ENCODE data around the gene GRAPL. TPM values are rescaled to one million over a fixed set of nuclear protein-coding genes. Genes with fewer than 3 reads are reported as not detected.
"Not testable (repeated sequence)": the region's sequence is repeated elsewhere in the genome, so short reads cannot be mapped to it uniquely, and the experiment has no call there.

Gene GRAPL
- polyA plus RNA-seq, 1 donor from 2014 or later: 10.1 TPM

- H3K4me1 Mint-ChIP-seq, H3K27ac Mint-ChIP-seq, H3K27me3 Mint-ChIP-seq, H3K9me3 Mint-ChIP-seq, H3K36me3 Mint-ChIP-seq, H3K4me3 Mint-ChIP-seq: not testable (repeated sequence)
Measured at GRCh38 chr17:19129500-19129899, 2.1 kb downstream of the GRAPL start.

GRCh38 chr17:19131108-19131507, 3.7 kb downstream of the GRAPL start:
- H3K27me3 Mint-ChIP-seq, H3K4me3 Mint-ChIP-seq, H3K27ac Mint-ChIP-seq, H3K36me3 Mint-ChIP-seq, H3K9me3 Mint-ChIP-seq, H3K4me1 Mint-ChIP-seq: not testable (repeated sequence)

- not testable (repeated sequence) for H3K36me3 Mint-ChIP-seq, H3K4me3 Mint-ChIP-seq, H3K27ac Mint-ChIP-seq, H3K4me1 Mint-ChIP-seq, H3K27me3 Mint-ChIP-seq, H3K9me3 Mint-ChIP-seq
Measured at GRCh38 chr17:19131772-19132171, 4.4 kb downstream of the GRAPL start.

GRCh38 chr17:19133793-19134192, 6.4 kb downstream of the GRAPL start:
- H3K4me3 Mint-ChIP-seq, H3K9me3 Mint-ChIP-seq, H3K4me1 Mint-ChIP-seq, H3K27ac Mint-ChIP-seq, H3K27me3 Mint-ChIP-seq, H3K36me3 Mint-ChIP-seq: not testable (repeated sequence)

- H3K27me3 Mint-ChIP-seq, H3K9me3 Mint-ChIP-seq, H3K27ac Mint-ChIP-seq, H3K4me1 Mint-ChIP-seq, H3K36me3 Mint-ChIP-seq, H3K4me3 Mint-ChIP-seq: not testable (repeated sequence)
Measured at GRCh38 chr17:19135391-19135790, 8.0 kb downstream of the GRAPL start.

GRCh38 chr17:19136138-19136537, 8.7 kb downstream of the GRAPL start:
- not testable (repeated sequence) for H3K9me3 Mint-ChIP-seq, H3K27ac Mint-ChIP-seq, H3K36me3 Mint-ChIP-seq, H3K27me3 Mint-ChIP-seq, H3K4me1 Mint-ChIP-seq, H3K4me3 Mint-ChIP-seq

- not testable (repeated sequence) for H3K27ac Mint-ChIP-seq, H3K36me3 Mint-ChIP-seq, H3K9me3 Mint-ChIP-seq, H3K27me3 Mint-ChIP-seq, H3K4me1 Mint-ChIP-seq, H3K4me3 Mint-ChIP-seq
Measured at GRCh38 chr17:19136605-19137004, 9.2 kb downstream of the GRAPL start.

- H3K9me3 Mint-ChIP-seq, H3K36me3 Mint-ChIP-seq, H3K4me3 Mint-ChIP-seq, H3K27me3 Mint-ChIP-seq, H3K4me1 Mint-ChIP-seq, H3K27ac Mint-ChIP-seq: not testable (repeated sequence)
Measured at GRCh38 chr17:19137959-19138358, 10.6 kb downstream of the GRAPL start.

GRCh38 chr17:19141366-19142155, 14.2 kb downstream of the GRAPL start:
- not testable (repeated sequence) for H3K4me3 Mint-ChIP-seq, H3K27me3 Mint-ChIP-seq, H3K27ac Mint-ChIP-seq, H3K9me3 Mint-ChIP-seq, H3K36me3 Mint-ChIP-seq, H3K4me1 Mint-ChIP-seq

- not testable (repeated sequence) for H3K4me3 Mint-ChIP-seq, H3K4me1 Mint-ChIP-seq, H3K27ac Mint-ChIP-seq, H3K27me3 Mint-ChIP-seq, H3K36me3 Mint-ChIP-seq, H3K9me3 Mint-ChIP-seq
Measured at GRCh38 chr17:19142419-19142818, 15.0 kb downstream of the GRAPL start.

- not testable (repeated sequence) for H3K9me3 Mint-ChIP-seq, H3K4me1 Mint-ChIP-seq, H3K36me3 Mint-ChIP-seq, H3K27me3 Mint-ChIP-seq, H3K4me3 Mint-ChIP-seq, H3K27ac Mint-ChIP-seq
Measured at GRCh38 chr17:19143097-19143777, 15.8 kb downstream of the GRAPL start.

GRCh38 chr17:19144373-19144772, 17.0 kb downstream of the GRAPL start:
- H3K27me3 Mint-ChIP-seq, H3K4me3 Mint-ChIP-seq, H3K9me3 Mint-ChIP-seq, H3K4me1 Mint-ChIP-seq, H3K36me3 Mint-ChIP-seq, H3K27ac Mint-ChIP-seq: not testable (repeated sequence)

- H3K36me3 Mint-ChIP-seq, H3K4me3 Mint-ChIP-seq, H3K4me1 Mint-ChIP-seq, H3K9me3 Mint-ChIP-seq, H3K27ac Mint-ChIP-seq, H3K27me3 Mint-ChIP-seq: not testable (repeated sequence)
Measured at GRCh38 chr17:19145471-19145870, 18.1 kb downstream of the GRAPL start.

- not testable (repeated sequence) for H3K4me1 Mint-ChIP-seq, H3K36me3 Mint-ChIP-seq, H3K27ac Mint-ChIP-seq, H3K4me3 Mint-ChIP-seq, H3K9me3 Mint-ChIP-seq, H3K27me3 Mint-ChIP-seq
Measured at GRCh38 chr17:19150678-19151615, 23.6 kb downstream of the GRAPL start.

- H3K4me3 Mint-ChIP-seq, H3K36me3 Mint-ChIP-seq, H3K4me1 Mint-ChIP-seq, H3K27ac Mint-ChIP-seq, H3K27me3 Mint-ChIP-seq, H3K9me3 Mint-ChIP-seq: not testable (repeated sequence)
Measured at GRCh38 chr17:19157628-19158027, 30.2 kb downstream of the GRAPL start.

- not testable (repeated sequence) for H3K4me1 Mint-ChIP-seq, H3K36me3 Mint-ChIP-seq, H3K4me3 Mint-ChIP-seq, H3K9me3 Mint-ChIP-seq, H3K27ac Mint-ChIP-seq, H3K27me3 Mint-ChIP-seq
Measured at GRCh38 chr17:19158478-19158877, 31.1 kb downstream of the GRAPL start.

Measured in IgD-negative memory B cell (primary cell).